NOMO-1 treated with DMSO at 0.1 percent for 48 hours (cell line): Measurements from ENCODE around the gene PER2.
"Not testable (repeated sequence)": the region's sequence is repeated elsewhere in the genome, so short reads cannot be mapped to it uniquely, and the experiment has no call there.

Experiments used
- DNase-seq: peaks from one replicate; lab custom pipeline; 2025; ENCODE audit not compliant: unreplicated experiment; lab: John Stamatoyannopoulos, UW

Gene PER2

GRCh38 chr2:238310721-238311120, 22.3 kb upstream of the PER2 start:
- not testable (repeated sequence) for DNase-seq

DNA sequence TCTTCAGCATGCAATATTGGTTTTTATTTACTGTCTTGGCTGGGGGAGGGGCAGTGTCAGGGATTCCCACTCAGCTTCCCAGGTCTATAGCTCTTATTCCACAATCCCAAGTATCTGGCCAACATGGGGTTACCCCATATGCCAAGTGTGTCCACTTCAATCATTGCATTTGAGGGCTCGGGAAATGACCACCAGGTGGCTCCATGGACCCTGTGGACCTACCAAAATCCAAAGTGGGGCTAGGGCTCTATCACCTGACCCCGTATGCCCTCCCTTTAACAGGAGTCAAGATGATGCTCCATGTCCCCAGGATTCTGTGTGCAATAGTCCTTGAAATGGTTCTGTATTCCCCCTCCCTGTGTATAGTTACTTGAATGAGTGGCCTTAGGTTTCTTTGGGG, 19.8 kb upstream of the PER2 start:
- DNase-seq, result no peak

DNA sequence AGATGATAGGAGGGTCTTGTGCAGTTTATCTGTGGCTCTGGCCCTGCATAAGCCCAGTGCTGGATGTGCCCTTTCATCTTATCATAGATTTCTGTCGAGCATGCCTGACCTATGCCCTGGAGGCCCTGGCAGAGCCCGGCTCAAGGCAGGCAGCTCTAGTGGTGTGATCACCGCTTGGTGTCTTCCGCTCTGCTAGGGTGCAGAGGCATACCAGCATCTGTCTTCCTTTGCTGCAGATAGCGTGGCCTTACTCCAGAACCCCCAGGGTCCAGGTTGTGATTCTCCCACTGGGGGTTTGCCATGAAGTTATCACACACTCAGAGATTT, 18.2 kb upstream of the PER2 start:
- no peak for DNase-seq

DNA sequence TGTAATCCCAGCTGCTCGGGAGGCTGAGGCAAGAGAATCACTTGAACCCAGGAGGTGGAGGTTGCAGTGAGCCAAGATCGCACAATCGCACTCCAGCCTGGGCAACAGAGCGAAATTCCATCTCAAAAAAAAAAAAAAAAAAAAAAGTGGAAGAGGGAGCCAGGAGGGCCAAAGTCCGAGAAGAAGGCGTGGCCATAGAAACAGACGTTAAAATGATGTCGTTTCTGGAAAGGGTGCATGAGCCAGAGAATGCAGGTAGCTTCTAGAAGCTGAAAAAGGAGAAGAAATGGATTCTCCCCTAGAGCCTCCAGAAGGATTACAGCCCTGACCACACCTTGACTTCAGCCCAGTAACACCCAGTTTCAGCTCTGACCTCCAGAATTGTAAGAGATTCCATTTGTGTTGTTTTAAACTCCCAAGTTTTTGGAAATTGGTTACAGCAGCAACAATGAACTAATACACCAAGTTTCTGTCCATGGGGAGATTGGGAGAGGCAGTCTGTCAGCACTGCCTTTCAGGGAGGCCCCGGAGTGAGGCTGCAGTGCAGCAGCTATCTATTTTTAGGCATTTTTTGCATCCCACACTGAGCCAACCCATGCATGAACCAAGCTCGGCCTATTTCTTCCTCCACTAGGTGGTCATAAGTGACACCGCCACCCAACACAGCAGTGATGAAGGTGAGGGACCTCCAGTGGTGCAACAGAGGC, 17.7 kb upstream of the PER2 start:
- no peak for DNase-seq

- no peak for DNase-seq
Observed at GRCh38 chr2:238305092-238305862, 16.9 kb upstream of the PER2 start.

- no peak for DNase-seq
Observed at GRCh38 chr2:238304116-238304515, 15.7 kb upstream of the PER2 start.

DNA sequence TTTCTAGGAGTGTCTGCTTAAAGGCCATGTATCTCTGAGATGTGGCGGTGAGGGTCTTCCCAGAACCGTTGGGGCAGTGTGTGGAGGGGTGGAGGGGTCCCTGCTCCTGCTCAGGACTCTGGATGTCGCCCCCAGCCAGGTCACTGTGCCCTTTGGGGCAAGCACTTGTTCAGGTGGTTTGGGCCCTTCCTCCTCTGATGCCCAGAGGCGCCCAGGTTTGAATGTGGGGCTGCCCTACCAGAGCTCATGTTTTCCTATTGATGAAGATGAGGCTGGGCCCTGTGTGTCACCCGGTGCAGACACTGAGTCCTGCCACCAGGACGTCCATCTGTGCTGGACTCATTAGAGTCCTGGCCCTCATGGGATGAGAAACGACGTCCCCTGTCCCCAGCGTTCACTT, 14.3 kb upstream of the PER2 start:
- no peak for DNase-seq

GRCh38 chr2:238302087-238302486, 13.7 kb upstream of the PER2 start:
- no peak for DNase-seq

- DNase-seq, result no peak
Observed at GRCh38 chr2:238299803-238300202, 11.4 kb upstream of the PER2 start.

DNA sequence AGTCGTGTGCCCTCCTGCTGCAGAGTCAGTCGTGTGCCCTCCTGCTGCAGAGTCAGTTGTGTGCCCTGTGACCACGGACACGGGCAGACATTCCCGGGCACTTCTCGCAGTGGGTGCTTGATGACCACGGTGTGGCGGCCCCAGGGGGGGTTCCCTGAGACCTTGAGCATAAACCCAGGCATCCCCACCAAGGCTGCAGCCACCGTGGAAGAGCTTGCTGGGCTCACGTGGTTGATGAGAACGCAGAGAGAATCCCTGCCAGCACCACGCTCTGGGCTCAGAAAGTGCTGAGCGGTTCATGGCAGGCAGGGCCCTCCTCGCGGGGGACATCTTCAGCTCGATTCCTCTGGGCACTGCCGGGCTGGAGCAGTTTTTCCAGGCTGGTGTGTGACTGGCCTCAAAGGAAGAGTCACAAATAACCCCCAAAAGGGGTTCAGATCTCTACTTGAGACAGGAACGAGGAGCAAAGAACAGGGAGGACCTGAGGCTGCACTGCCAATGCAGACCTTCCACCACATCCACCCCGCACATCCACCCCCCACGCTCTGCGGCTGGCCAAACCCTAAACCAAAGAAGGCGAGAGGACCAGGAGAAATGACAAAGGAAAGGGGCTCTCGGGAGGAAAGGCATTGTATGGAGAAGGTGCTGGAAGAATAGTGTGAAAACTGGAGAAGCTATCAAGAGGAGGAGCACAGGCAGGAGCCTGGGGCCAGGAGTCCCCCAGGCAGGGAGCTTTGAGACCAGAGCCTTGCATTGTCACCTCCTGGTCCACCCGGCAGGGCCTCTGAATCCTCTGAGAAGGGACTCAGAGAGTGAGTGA, 8.4 kb upstream of the PER2 start:
- DNase-seq, result no peak

DNA sequence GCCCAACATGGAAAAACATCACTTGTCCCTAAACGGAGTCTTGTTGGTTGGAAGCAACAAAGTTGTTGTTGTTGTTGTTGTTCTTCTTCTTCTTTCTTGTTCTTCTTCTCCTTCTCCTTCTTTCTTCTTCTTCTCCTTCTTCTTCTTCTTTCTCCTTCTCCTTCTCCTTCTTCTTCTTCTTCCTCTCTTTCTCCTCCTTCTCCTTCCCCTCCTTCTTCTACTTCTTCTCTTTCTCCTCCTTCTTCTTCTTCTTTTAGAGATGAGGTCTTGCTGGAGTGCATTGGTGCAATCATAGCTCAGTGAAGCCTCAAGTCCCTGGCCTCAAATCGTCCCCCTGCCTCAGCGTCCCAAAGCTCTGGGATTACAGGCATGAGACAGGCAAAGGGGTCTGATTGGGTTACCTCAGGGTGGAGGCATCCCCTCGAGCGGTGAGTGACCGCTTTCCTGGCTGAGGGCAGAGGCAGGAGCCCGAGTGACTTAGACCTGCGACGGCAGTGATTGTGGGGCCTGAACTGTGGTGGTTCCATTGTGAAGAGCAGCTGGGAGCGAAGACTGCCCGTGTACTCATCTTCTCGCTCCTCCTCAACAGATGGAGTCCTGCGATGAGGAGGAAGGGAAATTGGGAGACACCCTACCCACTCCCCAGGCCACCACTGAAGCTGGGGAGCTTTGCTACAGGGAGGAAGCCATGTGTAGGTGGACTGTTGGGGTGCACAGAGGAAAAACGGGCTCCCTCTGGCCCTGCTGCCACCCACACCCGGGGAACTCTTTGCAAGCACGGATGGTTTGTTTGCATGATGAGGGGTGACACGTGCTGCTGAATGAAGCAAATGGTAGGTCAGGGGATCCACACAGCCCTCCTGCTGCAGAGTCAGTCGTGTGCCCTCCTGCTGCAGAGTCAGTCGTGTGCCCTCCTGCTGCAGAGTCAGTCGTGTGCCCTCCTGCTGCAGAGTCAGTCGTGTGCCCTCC, 7.0 kb upstream of the PER2 start:
- no peak for DNase-seq

DNA sequence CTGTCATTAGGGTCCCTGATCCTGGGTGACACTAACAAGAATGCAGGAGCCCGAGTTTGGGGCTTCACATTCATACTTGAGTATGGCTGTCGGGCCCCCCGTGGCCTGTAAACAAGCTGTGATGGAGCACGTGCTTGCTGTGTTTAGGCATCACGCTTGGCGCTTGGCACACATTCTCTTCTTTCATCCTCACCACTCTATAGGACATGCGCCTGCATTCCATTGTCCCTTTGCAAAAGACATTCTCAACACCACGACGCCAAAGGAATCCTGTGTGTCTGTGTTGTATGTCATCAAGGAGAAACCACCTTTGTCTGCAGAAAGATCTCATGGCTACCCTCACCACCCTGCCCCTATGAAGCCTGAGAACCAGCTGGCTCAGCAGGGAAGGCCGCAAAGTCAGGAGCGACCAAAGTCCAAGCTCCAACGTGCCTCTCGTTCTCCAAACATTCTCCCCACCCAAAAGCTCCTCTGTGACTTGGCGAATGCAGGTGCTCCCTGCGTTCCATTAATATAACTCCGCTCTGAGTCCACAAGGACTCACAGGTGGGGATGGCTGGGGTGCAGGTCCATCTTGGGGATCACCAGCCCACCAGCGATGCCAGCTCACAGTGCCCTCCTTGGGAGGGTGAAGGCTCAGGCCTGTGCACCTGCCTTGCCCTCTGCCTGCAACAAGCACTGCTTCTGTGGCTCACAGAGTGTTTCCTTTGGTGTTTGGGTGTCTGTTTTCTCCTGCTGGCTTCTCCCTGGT, 6.2 kb upstream of the PER2 start:
- DNase-seq, result no peak

GRCh38 chr2:238294046-238294392, 5.6 kb upstream of the PER2 start:
- DNase-seq, result no peak

GRCh38 chr2:238291550-238292281, 3.3 kb upstream of the PER2 start:
- no peak for DNase-seq

GRCh38 chr2:238290715-238291549, 2.5 kb upstream of the PER2 start:
- no peak for DNase-seq

GRCh38 chr2:238290091-238290509, 1.7 kb upstream of the PER2 start:
- no peak for DNase-seq

DNA sequence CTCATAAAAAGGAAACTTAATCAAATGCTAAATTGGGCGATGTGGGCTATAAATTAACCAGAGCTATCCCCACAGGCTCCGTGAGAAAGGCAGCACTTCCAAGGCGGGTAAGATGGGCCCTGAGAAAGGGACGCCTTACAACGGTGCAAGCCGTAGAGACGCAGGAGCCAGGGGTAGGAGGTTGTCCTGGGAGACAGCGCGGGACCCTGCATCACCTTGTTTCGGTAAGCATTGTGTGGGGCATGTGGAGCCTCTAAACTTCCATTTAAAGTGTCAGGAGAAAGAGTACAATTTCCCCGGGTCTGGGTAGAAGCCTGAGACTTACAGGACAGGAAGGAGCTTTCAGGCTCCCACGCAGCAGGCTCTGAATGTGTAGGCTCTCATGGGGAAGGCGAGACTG, 1.2 kb upstream of the PER2 start:
- no peak for DNase-seq
